Psoas muscle (tissue), 8 donors: ENCODE results near the gene ANKS4B. TPM values are rescaled to one million over a fixed set of nuclear protein-coding genes. Genes with fewer than 3 reads are reported as not detected.

Source experiments
- ATAC-seq, 4 donors: fragments of 200-7000 bp; cut with Tn5 transposase; one replicate each; pipeline ENCODE4 v1.9.1; 2020; ENCODE audit warnings: moderate library complexity in 3 of 4, mild to moderate bottlenecking in 2 of 4
- DNase-seq, 2 donors: peaks; one replicate each; pipeline ENCODE4 v3.0.0-alpha.2; 2020
- H3K27ac ChIP-seq: fragments of 200-600 bp; one replicate; pipeline ENCODE4 v1.8.0; 2022
- H3K27me3 ChIP-seq, 3 donors: fragments of 200-600 bp in 1 of 3; one replicate each; pipeline versions ENCODE4 v1.6.1 to v1.8.0; 2013 to 2022; ENCODE audit warnings: low read length in 2 of 3, mild to moderate bottlenecking in 2 of 3, moderate library complexity in 1 of 3; ENCODE audit not compliant: insufficient read depth in 3 of 3
- H3K36me3 ChIP-seq, 2 donors: fragments of 200-600 bp in 1 of 2; one replicate each; pipeline versions ENCODE4 v1.6.1 to v1.8.0; 2013 to 2022; ENCODE audit warnings: low read depth in 1 of 2, mild to moderate bottlenecking in 1 of 2, moderate library complexity in 1 of 2; ENCODE audit not compliant: insufficient read depth in 1 of 2
- H3K4me1 ChIP-seq: fragments of 200-600 bp; one replicate; pipeline ENCODE4 v1.8.0; 2022
- H3K4me3 ChIP-seq: fragments of 200-600 bp; one replicate; pipeline ENCODE4 v1.8.0; 2022; ENCODE audit warnings: mild to moderate bottlenecking
- H3K9me3 ChIP-seq: fragments of 200-600 bp; one replicate; pipeline ENCODE4 v1.8.0; 2022
- CTCF ChIP-seq: fragments of 200-600 bp; IDR thresholded peaks from one replicate; pipeline ENCODE4 v1.8.0; 2022; ENCODE audit warnings: antibody characterized with exemption
- WGBS, 3 donors: extraction: QIAGEN DNeasy Blood & Tissue Kit; methylation state at CpG; one replicate each; pipeline versions ENCODE4 v1.1.6 to v1.1.7; 2013; 5-methylcytosine and 5-hydroxymethylcytosine counted together
- intact Hi-C, 2 donors: fragments of 100-400 bp; cut with DNase I; formaldehyde crosslinking; loops; one replicate each; pipeline versions ENCODE4 v1.11.0 to v1.14.2; 2022
- polyA plus RNA-seq, 3 donors: library from polyadenylated mRNA; stranded (reverse); fragments of 200-250 nt; gene quantifications; one replicate each; pipeline ENCODE4 v1.2.3, GENCODE V29; 2013
- total RNA-seq, 4 donors: library from RNA; stranded (reverse); fragmentation: NEBNext Ultra II Directional in 2 of 4; extraction: Animal tissue kit (Norgen Biotek cat#: 25700) in 2 of 4; gene quantifications; one replicate each; pipeline versions ENCODE4 v1.2.1 to v1.2.4, GENCODE V29; 2021 to 2023
- donor health status: healthy with polysubstance abuse.
- donor health status: DM: no; HTN: no; CAD: no; lungs with moderate emphysema.
- donor health status: Bipolar disorder and iron deficiency.
- donor health status: healthy.
- donor health status: DM: yes; HTN: yes; CAD: no.
- donor health status: DM: no; HTN: no; CAD: no.
- donor health status: DM: no; HTN: no; CAD: no.
- donor health status: DM: yes; HTN: yes; CAD: no.

The ANKS4B gene
- total and polyA plus RNA-seq, 7 donors: 0.01 TPM; not detected in 6

- H3K36me3 ChIP-seq: no peaks in the 10 kb centered on the region
- no peak for DNase-seq
- no peak for ATAC-seq
- no peak for TF ChIP-seq CTCF
- H3K4me3 ChIP-seq: no peak overlapping the region
- intact Hi-C loops: no loop called here
- peaks cover 0 to 4% (median 0%) of the 10 kb centered on the region in 3 donors for H3K27me3 ChIP-seq
- no peak overlapping the region for H3K27ac ChIP-seq
- H3K4me1 ChIP-seq: no peaks in the 10 kb centered on the region
- H3K9me3 ChIP-seq: no peaks in the 10 kb centered on the region
- 38 to 47% (median 38%) methylated on average over 4 of the region's 4 CpGs for WGBS, 3 donors
Measured at GRCh38 chr16:21222495-21223337, 10.8 kb upstream of the ANKS4B start.

GRCh38 chr16:21223787-21224186, 9.7 kb upstream of the ANKS4B start:
- H3K27me3 ChIP-seq: no peaks in the 10 kb centered on the region
- 78 to 83% (median 78%) methylated on average over 9 of the region's 9 CpGs for WGBS, 3 donors
- TF ChIP-seq CTCF: no peak
- H3K36me3 ChIP-seq: no peaks in the 10 kb centered on the region
- no peak overlapping the region for H3K27ac ChIP-seq
- no peaks in the 10 kb centered on the region for H3K9me3 ChIP-seq
- H3K4me1 ChIP-seq: no peaks in the 10 kb centered on the region
- no peak overlapping the region for H3K4me3 ChIP-seq
- intact Hi-C loops: no loop called here
- DNase-seq: no peak
- ATAC-seq: no peak

GRCh38 chr16:21224800-21225199, 8.7 kb upstream of the ANKS4B start:
- 59 to 79% (median 66%) methylated on average over 2 of the region's 2 CpGs for WGBS, 3 donors
- DNase-seq: no peak
- H3K9me3 ChIP-seq: no peaks in the 10 kb centered on the region

GRCh38 chr16:21226749-21227148, 6.8 kb upstream of the ANKS4B start:
- intact Hi-C loops: no loop called here
- ATAC-seq: no peak
- Histone ChIP-seq H3K9me3 (no peaks in the 10 kb centered on the region), H3K36me3 (no peaks in the 10 kb centered on the region), H3K27ac (no peak overlapping the region), H3K4me3 (no peak overlapping the region), H3K4me1 (no peaks in the 10 kb centered on the region), H3K27me3 (no peaks in the 10 kb centered on the region)
- no peak for TF ChIP-seq CTCF
- DNase-seq: no peak

More at GRCh38 chr16:21224800-21225199, 8.7 kb upstream of the ANKS4B start:
- intact Hi-C loops: no loop called here
- Histone ChIP-seq H3K4me1 (no peaks in the 10 kb centered on the region), H3K4me3 (no peak overlapping the region), H3K27ac (no peak overlapping the region), H3K27me3 (no peaks in the 10 kb centered on the region), H3K36me3 (no peaks in the 10 kb centered on the region)
- no peak for ATAC-seq
- TF ChIP-seq CTCF: no peak

GRCh38 chr16:21227866-21228265, 5.6 kb upstream of the ANKS4B start:
- no peaks in the 10 kb centered on the region for H3K36me3 ChIP-seq
- no peak overlapping the region for H3K4me3 ChIP-seq
- ATAC-seq: no peak
- intact Hi-C loops: no loop called here
- no peak for DNase-seq
- H3K27me3 ChIP-seq: no peaks in the 10 kb centered on the region
- no peak overlapping the region for H3K27ac ChIP-seq
- H3K9me3 ChIP-seq: no peaks in the 10 kb centered on the region
- TF ChIP-seq CTCF: no peak
- no peaks in the 10 kb centered on the region for H3K4me1 ChIP-seq
